Mononuclear cell (primary cell): ENCODE data around the gene CEACAM8. TPM values are rescaled to one million over a fixed set of nuclear protein-coding genes. Genes with fewer than 3 reads are reported as not detected.

ENCODE experiments used
- H3K27me3 ChIP-seq: 2 replicates; pipeline ENCODE4 v1.6.0; 2011; ENCODE audit warnings: low read length, control low read depth; ENCODE audit not compliant: insufficient read depth
- H3K4me1 ChIP-seq: 2 replicates; pipeline ENCODE4 v1.5.1; 2011; ENCODE audit warnings: mild to moderate bottlenecking, low read length, control low read depth; ENCODE audit not compliant: insufficient read depth
- H3K4me3 ChIP-seq: 2 replicates; pipeline ENCODE4 v1.5.1; 2011; ENCODE audit warnings: mild to moderate bottlenecking, low read length, moderate library complexity
- H3K9me3 ChIP-seq: 2 replicates; pipeline ENCODE4 v1.5.1; 2011; ENCODE audit warnings: low read depth, mild to moderate bottlenecking, control low read depth, low read length
- total RNA-seq: library from RNA; depleted of rRNA; stranded (reverse); fragments of >200 nt; gene quantifications from one replicate; pipeline ENCODE4 v1.2.3, GENCODE V29; 2012

The CEACAM8 gene
- total RNA-seq, 1 donor = not detected

- H3K4me1 ChIP-seq = no peaks in the 10 kb centered on the region
- H3K27me3 ChIP-seq = peaks cover 6% of the 10 kb centered on the region
- no peak overlapping the region for H3K4me3 ChIP-seq
- no peaks in the 10 kb centered on the region for H3K9me3 ChIP-seq
These were observed 1.8 kb upstream of the CEACAM8 start for GRCh38 chr19:42596391-42597072.

- H3K27me3 ChIP-seq = peaks cover 6% of the 10 kb centered on the region
- no peak overlapping the region for H3K4me3 ChIP-seq
- H3K4me1 ChIP-seq = no peaks in the 10 kb centered on the region
- H3K9me3 ChIP-seq = no peaks in the 10 kb centered on the region
These were observed 937 bp upstream of the CEACAM8 start for GRCh38 chr19:42595550-42596172.

GRCh38 chr19:42589792-42590191 lies 4.9 kb downstream of the CEACAM8 start:
- H3K27me3 ChIP-seq = no peaks in the 10 kb centered on the region

GRCh38 chr19:42584466-42584865 lies 10.3 kb downstream of the CEACAM8 start:
- peaks cover 9% of the 10 kb centered on the region for H3K4me1 ChIP-seq
- H3K27me3 ChIP-seq = no peaks in the 10 kb centered on the region
- no peak overlapping the region for H3K4me3 ChIP-seq
- no peaks in the 10 kb centered on the region for H3K9me3 ChIP-seq

More at GRCh38 chr19:42589792-42590191, 4.9 kb downstream of the CEACAM8 start:
- Histone ChIP-seq H3K4me1 (peaks cover 4% of the 10 kb centered on the region), H3K9me3 (no peaks in the 10 kb centered on the region), H3K4me3 (no peak overlapping the region)

- Histone ChIP-seq H3K27me3 (no peaks in the 10 kb centered on the region), H3K9me3 (no peaks in the 10 kb centered on the region), H3K4me1 (peaks cover 17% of the 10 kb centered on the region), H3K4me3 (no peak overlapping the region)
These were observed 17.7 kb downstream of the CEACAM8 start for GRCh38 chr19:42577016-42577415.

- H3K9me3 ChIP-seq = no peaks in the 10 kb centered on the region
- no peaks in the 10 kb centered on the region for H3K27me3 ChIP-seq
- H3K4me3 ChIP-seq = no peak overlapping the region
- H3K4me1 ChIP-seq = peaks cover 19% of the 10 kb centered on the region
These were observed 18.5 kb downstream of the CEACAM8 start for GRCh38 chr19:42576241-42576640.

GRCh38 chr19:42573642-42574041 lies 21.1 kb downstream of the CEACAM8 start:
- H3K4me3 ChIP-seq = no peak overlapping the region
- no peaks in the 10 kb centered on the region for H3K9me3 ChIP-seq
- peaks cover 37% of the 10 kb centered on the region for H3K4me1 ChIP-seq
- no peaks in the 10 kb centered on the region for H3K27me3 ChIP-seq

- no peaks in the 10 kb centered on the region for H3K9me3 ChIP-seq
- H3K4me1 ChIP-seq = peaks cover 47% of the 10 kb centered on the region
- H3K27me3 ChIP-seq = no peaks in the 10 kb centered on the region
- no peak overlapping the region for H3K4me3 ChIP-seq
These were observed 23.6 kb downstream of the CEACAM8 start for GRCh38 chr19:42571116-42571515.

GRCh38 chr19:42569193-42569592 lies 25.5 kb downstream of the CEACAM8 start:
- Histone ChIP-seq H3K4me3 (no peak overlapping the region), H3K9me3 (no peaks in the 10 kb centered on the region), H3K27me3 (no peaks in the 10 kb centered on the region), H3K4me1 (peaks cover 49% of the 10 kb centered on the region)

GRCh38 chr19:42568006-42568405 lies 26.7 kb downstream of the CEACAM8 start:
- peaks cover 51% of the 10 kb centered on the region for H3K4me1 ChIP-seq
- no peaks in the 10 kb centered on the region for H3K27me3 ChIP-seq
- H3K4me3 ChIP-seq = no peak overlapping the region
- no peaks in the 10 kb centered on the region for H3K9me3 ChIP-seq

- Histone ChIP-seq H3K27me3 (no peaks in the 10 kb centered on the region), H3K9me3 (no peaks in the 10 kb centered on the region), H3K4me3 (no peak overlapping the region), H3K4me1 (peaks cover 51% of the 10 kb centered on the region)
These were observed 27.2 kb downstream of the CEACAM8 start for GRCh38 chr19:42567567-42567966.

GRCh38 chr19:42563352-42564210 lies 31.1 kb downstream of the CEACAM8 start:
- Histone ChIP-seq H3K4me1 (peaks cover 31% of the 10 kb centered on the region), H3K4me3 (no peak overlapping the region), H3K9me3 (no peaks in the 10 kb centered on the region), H3K27me3 (peaks cover 4% of the 10 kb centered on the region)

- peaks cover 12% of the 10 kb centered on the region for H3K4me1 ChIP-seq
- no peak overlapping the region for H3K4me3 ChIP-seq
- H3K27me3 ChIP-seq = peaks cover 4% of the 10 kb centered on the region
- no peaks in the 10 kb centered on the region for H3K9me3 ChIP-seq
These were observed 33.2 kb downstream of the CEACAM8 start for GRCh38 chr19:42561512-42561911.

- no peaks in the 10 kb centered on the region for H3K9me3 ChIP-seq
- H3K4me1 ChIP-seq = peaks cover 18% of the 10 kb centered on the region
- H3K27me3 ChIP-seq = peaks cover 4% of the 10 kb centered on the region
- H3K4me3 ChIP-seq = no peak overlapping the region
These were observed 34.0 kb downstream of the CEACAM8 start for GRCh38 chr19:42560731-42561130.

- peaks cover 33% of the 10 kb centered on the region for H3K4me1 ChIP-seq
- no peak overlapping the region for H3K4me3 ChIP-seq
- H3K9me3 ChIP-seq = no peaks in the 10 kb centered on the region
- H3K27me3 ChIP-seq = peaks cover 4% of the 10 kb centered on the region
These were observed 36.1 kb downstream of the CEACAM8 start for GRCh38 chr19:42558450-42559150.
